ENCODE data around the gene NR0B2. TPM values are rescaled to one million over a fixed set of nuclear protein-coding genes. Genes with fewer than 3 reads are reported as not detected.

NR0B2 gene
- total RNA-seq, 4 donors from 2014 or later, result not detected

DNA sequence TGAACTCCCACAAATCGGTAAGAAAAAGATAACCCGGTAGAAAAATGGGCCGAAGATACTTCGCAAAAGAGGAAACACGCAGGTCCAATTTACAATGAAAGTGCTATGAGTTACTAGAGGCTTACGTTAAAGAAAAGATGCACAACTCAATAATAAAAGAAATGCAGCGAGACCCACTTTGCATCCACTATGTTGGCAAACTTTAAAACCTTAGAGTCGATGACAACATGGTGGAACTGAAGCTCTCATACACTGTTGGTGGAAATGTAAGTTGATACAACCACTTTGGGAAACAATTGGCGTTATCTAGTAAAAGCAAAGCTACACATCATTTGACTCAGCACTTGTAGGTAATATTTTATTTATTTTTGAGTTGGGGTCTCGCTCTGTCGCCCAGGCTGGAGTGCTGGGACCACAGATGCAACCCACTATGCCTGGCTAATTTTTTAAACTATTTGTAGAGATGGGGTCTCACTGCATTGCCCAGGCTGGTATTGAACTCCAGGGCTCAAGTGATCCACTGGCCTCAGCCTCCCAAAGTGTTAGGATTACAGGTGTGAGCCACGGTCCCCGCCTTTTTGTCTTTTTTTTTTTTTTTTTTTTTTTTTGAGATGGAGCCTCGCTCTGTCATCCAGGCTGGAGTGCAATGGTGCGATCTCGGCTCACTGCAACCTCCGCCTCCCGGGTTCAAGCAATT lies 12.8 kb downstream of the NR0B2 start:
- TF ChIP-seq POLR2A (IDR thresholded peaks at IDR 0.05), result no peak
- TF ChIP-seq, protein P1, sequence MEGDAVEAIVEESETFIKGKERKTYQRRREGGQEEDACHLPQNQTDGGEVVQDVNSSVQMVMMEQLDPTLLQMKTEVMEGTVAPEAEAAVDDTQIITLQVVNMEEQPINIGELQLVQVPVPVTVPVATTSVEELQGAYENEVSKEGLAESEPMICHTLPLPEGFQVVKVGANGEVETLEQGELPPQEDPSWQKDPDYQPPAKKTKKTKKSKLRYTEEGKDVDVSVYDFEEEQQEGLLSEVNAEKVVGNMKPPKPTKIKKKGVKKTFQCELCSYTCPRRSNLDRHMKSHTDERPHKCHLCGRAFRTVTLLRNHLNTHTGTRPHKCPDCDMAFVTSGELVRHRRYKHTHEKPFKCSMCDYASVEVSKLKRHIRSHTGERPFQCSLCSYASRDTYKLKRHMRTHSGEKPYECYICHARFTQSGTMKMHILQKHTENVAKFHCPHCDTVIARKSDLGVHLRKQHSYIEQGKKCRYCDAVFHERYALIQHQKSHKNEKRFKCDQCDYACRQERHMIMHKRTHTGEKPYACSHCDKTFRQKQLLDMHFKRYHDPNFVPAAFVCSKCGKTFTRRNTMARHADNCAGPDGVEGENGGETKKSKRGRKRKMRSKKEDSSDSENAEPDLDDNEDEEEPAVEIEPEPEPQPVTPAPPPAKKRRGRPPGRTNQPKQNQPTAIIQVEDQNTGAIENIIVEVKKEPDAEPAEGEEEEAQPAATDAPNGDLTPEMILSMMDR (IDR thresholded peaks at IDR 0.05), result no peak
- H3K4me3 ChIP-seq, result peak overlapping the region; percentile 77
- H3K4me1 ChIP-seq, result no peaks in the 10 kb centered on the region
- no peaks in the 10 kb centered on the region for H3K36me3 ChIP-seq
- peak overlapping the region; percentile 80 to 89 for H3K27ac ChIP-seq
- intact Hi-C loops (cut with DNase I; ENCODE audit: low total_unique reads), result no loop called here
- H3K27me3 ChIP-seq, result no peaks in the 10 kb centered on the region
- H3K9me3 ChIP-seq, result no peaks in the 10 kb centered on the region
- DNase-seq, result no peak

DNA sequence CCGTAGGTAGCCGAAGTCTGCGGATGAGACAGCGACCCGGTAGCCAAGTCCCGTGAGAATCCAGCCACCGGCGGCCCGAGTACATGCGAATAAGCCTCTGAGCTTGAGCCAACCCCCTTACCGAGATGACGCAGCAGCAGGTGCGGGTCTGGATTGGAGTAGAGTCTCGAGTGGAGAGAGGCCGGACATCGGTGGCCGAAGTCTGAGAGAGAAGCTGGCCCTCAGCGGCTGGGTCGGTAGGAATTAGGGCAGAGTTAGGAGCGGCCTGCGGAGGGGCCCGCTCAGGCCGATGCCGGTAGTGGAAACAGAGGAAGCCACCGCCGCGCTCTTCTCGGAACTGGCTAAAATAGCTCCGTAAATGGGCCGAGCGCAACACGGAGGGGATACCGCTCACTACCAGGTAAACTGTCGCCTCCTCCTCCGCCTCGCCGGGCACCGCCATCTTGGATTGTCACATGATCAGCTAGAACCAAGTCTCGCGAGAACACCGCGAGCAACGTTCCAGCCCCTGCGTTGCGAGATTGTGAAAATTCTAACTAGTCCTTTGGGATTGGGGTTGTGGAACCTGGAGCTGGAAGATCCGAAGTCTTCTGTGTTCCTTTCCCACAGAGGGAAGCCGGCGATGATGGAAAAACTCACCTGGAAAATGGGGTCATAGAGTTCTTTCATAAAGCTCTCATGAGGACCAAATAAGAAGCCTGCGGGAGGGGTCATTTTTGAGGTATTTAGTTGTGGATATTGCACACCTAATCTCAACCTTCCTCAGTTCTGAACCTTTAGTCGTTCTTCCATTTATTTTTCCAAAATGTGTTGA lies 13.6 kb downstream of the NR0B2 start, which contains the start of gene GPATCH3:
GPATCH3 (minus strand) TSS at position 467 of the 814 bp plus-strand sequence; CDS start at position 442, 25 bp downstream.
- no peaks in the 10 kb centered on the region for H3K9me3 ChIP-seq
- peak within 1 kb of the TSS; percentile 80 to 89 for H3K27ac ChIP-seq
- TF ChIP-seq, protein P1 (IDR thresholded peaks at IDR 0.05), result no peak
- TF ChIP-seq POLR2A (IDR thresholded peaks at IDR 0.05), result peak in 1 of 2 donors; percentile 43
- no peaks in the 10 kb centered on the region for H3K36me3 ChIP-seq
- peak within 1 kb of the TSS; percentile 77 for H3K4me3 ChIP-seq
- H3K4me1 ChIP-seq, result no peaks in the 10 kb centered on the region
- peak; percentile 93 to 94 for DNase-seq
- intact Hi-C loops (cut with DNase I; ENCODE audit: low total_unique reads), result no loop called here
- H3K27me3 ChIP-seq, result no peaks in the 10 kb centered on the region

DNA sequence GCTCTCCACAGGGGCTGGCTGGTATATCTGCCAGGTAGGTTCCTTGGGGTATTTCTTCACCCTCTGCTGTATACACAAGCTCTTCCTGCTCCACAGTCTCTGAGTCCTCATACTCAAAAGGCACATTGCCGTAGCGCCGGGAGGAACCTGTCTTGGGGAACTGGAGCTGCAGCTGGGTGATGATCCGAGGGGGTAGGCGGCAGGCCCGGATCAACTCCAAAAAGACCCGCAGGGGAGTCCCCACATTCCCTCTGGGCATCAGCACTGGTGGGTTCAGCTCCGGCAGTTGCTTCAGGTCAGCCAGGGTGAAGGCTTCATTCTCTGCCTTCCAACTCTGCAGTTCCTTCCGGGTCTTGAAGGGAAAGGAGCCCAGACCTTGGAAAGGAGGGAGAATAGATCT lies 16.4 kb downstream of the NR0B2 start:
- Histone ChIP-seq H3K4me3 (no peak overlapping the region), H3K36me3 (no peaks in the 10 kb centered on the region), H3K4me1 (no peaks in the 10 kb centered on the region), H3K27me3 (no peaks in the 10 kb centered on the region), H3K9me3 (no peaks in the 10 kb centered on the region), H3K27ac (no peak overlapping the region)
- TF ChIP-seq, protein P1 (IDR thresholded peaks at IDR 0.05), result no peak
- TF ChIP-seq POLR2A (IDR thresholded peaks at IDR 0.05), result no peak
- DNase-seq, result no peak
- intact Hi-C loops (cut with DNase I; ENCODE audit: low total_unique reads), result no loop called here

DNA sequence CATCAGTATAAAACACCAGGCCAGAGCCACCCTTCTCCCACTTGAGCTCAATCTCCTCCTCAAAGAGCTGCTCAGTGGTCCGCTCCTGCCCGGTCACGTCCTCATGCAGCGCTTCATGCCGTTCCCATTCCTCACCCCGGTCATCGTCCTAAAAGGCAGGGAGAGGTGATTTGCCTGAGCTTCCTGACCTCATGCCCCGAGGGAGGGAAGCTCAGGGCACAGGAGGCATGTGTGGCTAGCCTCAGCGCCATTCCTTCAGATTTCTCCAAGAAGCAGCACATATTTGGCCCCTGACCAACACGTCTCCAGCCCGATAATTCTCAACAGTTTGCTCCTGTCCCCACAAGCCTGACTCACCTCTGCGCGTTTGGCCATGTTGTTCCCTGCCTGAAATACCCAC lies 19.5 kb downstream of the NR0B2 start:
- TF ChIP-seq, protein P1 (IDR thresholded peaks at IDR 0.05), result no peak
- TF ChIP-seq POLR2A (IDR thresholded peaks at IDR 0.05), result no peak
- no peak for DNase-seq
- Histone ChIP-seq H3K4me3 (no peak overlapping the region), H3K27ac (no peak overlapping the region), H3K36me3 (no peaks in the 10 kb centered on the region), H3K27me3 (no peaks in the 10 kb centered on the region), H3K9me3 (no peaks in the 10 kb centered on the region), H3K4me1 (no peaks in the 10 kb centered on the region)
- intact Hi-C loops (cut with DNase I; ENCODE audit: low total_unique reads), result no loop called here

DNA sequence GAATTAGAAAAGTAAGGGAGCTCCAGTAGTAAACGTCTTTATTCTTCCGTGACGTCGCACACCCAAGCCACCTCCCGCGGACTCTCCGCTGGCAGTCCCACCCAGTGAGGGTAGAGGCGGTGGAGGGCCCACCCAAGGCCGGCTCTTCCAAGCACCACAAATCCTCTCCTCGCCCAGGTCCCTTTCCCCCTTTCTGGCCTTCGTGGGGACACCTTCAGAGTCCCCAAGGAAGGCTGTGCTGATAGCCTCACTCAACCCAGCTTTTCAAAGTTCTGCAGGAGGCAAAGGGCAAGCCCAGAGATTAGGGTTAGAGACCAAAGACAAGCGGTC lies 23.3 kb downstream of the NR0B2 start:
- Histone ChIP-seq H3K27me3 (no peaks in the 10 kb centered on the region), H3K36me3 (no peaks in the 10 kb centered on the region), H3K27ac (peak overlapping the region; percentile 85 to 89), H3K4me1 (no peaks in the 10 kb centered on the region), H3K4me3 (peak overlapping the region; percentile 73 to 79), H3K9me3 (no peaks in the 10 kb centered on the region)
- no peak for DNase-seq
- no peak for TF ChIP-seq POLR2A (IDR thresholded peaks at IDR 0.05)
- TF ChIP-seq, protein P1 (IDR thresholded peaks at IDR 0.05), result no peak
- intact Hi-C loops (cut with DNase I; ENCODE audit: low total_unique reads), result no loop called here

Measured in uterus (tissue), 4 donors.